ENCODE measurements around the gene SFXN3. TPM values are rescaled to one million over a fixed set of nuclear protein-coding genes. Genes with fewer than 3 reads are reported as not detected.

Gene SFXN3
- total RNA-seq, 4 donors from 2014 or later = 35.8 to 56.8 (median 43.3) TPM

DNA sequence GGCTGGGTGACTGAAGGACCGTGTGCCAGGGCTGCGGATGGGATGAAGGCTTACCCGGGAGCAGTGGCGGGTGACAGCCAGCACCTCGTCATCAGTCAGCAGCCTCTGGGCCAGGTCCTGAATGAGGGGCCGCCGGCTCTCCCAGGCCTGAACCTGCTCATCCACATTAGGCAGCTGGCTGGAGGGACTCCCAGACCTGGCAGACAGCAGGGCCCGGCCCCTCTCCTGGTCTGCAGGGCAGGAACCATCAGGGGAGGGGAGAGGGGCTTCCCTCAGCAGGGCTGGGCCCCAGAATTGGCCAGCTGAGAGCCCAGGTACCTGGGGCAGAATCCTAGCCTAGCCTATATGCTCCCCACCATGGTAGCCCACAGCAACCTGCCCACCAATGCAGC lies 15.5 kb upstream of the SFXN3 start:
- TF ChIP-seq, protein P1, sequence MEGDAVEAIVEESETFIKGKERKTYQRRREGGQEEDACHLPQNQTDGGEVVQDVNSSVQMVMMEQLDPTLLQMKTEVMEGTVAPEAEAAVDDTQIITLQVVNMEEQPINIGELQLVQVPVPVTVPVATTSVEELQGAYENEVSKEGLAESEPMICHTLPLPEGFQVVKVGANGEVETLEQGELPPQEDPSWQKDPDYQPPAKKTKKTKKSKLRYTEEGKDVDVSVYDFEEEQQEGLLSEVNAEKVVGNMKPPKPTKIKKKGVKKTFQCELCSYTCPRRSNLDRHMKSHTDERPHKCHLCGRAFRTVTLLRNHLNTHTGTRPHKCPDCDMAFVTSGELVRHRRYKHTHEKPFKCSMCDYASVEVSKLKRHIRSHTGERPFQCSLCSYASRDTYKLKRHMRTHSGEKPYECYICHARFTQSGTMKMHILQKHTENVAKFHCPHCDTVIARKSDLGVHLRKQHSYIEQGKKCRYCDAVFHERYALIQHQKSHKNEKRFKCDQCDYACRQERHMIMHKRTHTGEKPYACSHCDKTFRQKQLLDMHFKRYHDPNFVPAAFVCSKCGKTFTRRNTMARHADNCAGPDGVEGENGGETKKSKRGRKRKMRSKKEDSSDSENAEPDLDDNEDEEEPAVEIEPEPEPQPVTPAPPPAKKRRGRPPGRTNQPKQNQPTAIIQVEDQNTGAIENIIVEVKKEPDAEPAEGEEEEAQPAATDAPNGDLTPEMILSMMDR (IDR thresholded peaks at IDR 0.05) = no peak
- no peak for TF ChIP-seq POLR2A (IDR thresholded peaks at IDR 0.05)
- WGBS, 2 donors = 80 to 83% methylated on average over 5 to 8 of the region's 8 CpGs
- Histone ChIP-seq H3K9me3 (no peaks in the 10 kb centered on the region), H3K27ac (no peak overlapping the region), H3K4me1 (peaks cover 7 to 17% of the 10 kb centered on the region in 2 donors), H3K36me3 (no peaks in the 10 kb centered on the region), H3K4me3 (replicated peaks in 1 of 3) (no peak overlapping the region), H3K27me3 (peaks cover 7% of the 10 kb centered on the region)
- intact Hi-C loops (cut with DNase I) = no loop called here
- DNase-seq = no peak

DNA sequence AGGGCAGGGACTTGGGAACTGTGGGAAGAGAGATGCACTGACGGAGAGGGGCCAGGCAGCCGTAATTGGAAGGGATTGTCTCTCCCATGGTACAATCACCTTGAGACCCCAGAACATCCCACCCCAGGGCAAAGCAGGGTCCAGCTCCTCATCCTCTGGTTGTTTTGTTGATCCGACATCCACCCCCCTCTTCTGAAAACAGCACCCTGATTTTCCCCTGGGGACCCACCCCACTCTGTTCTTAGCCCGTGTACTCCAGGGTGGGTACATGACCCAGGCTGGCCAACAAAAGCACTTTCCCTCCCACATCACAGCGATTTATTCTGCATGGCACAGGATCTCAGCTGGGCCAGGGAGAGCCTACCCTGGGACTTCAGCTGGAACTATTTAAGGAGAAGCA lies 14.2 kb upstream of the SFXN3 start:
- no peaks in the 10 kb centered on the region for H3K9me3 ChIP-seq
- intact Hi-C loops (cut with DNase I) = no loop called here
- WGBS, 2 donors = 67 to 68% methylated on average over 5 of the region's 5 CpGs
- peaks cover 7 to 17% of the 10 kb centered on the region in 2 donors for H3K4me1 ChIP-seq
- DNase-seq = no peak
- H3K4me3 ChIP-seq (replicated peaks in 1 of 3) = no peak overlapping the region
- no peak overlapping the region for H3K27ac ChIP-seq
- H3K27me3 ChIP-seq = peaks cover 7% of the 10 kb centered on the region
- H3K36me3 ChIP-seq = no peaks in the 10 kb centered on the region
- TF ChIP-seq POLR2A (IDR thresholded peaks at IDR 0.05) = no peak
- TF ChIP-seq, protein P1 (IDR thresholded peaks at IDR 0.05) = no peak

DNA sequence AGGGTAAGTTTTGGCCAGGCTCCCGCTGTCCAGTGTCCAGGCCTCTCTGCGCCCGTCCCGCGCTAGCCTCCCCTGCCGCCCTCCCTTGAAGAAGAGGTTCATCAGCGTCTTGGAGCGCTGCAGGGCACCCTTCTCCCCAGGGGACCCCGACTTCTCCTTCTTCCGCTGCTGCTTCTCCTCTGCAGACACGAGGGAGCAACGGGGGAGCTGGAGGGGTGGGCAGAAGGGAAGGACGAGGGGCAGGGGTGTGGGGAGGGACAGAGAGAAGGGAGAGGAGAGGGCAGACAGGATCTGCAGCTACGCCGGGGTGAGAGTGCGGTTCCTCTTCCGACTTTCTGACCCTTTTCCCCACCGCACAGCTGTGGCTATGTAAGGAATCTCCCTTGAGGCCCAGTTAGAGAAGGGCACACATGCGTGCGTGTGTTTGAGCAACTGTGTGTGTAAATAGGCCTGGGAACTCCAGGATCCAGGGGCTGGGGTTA lies 12.9 kb upstream of the SFXN3 start:
- H3K4me3 ChIP-seq (replicated peaks in 1 of 3) = no peak overlapping the region
- no peak overlapping the region for H3K27ac ChIP-seq
- DNase-seq = no peak
- WGBS, 2 donors = 44 to 47% methylated on average over 19 to 20 of the region's 20 CpGs
- H3K36me3 ChIP-seq = no peaks in the 10 kb centered on the region
- intact Hi-C loops (cut with DNase I) = no loop called here
- TF ChIP-seq, protein P1 (IDR thresholded peaks at IDR 0.05) = no peak
- no peak for TF ChIP-seq POLR2A (IDR thresholded peaks at IDR 0.05)
- H3K27me3 ChIP-seq = peaks cover 7% of the 10 kb centered on the region
- no peaks in the 10 kb centered on the region for H3K9me3 ChIP-seq
- H3K4me1 ChIP-seq = peaks cover 2 to 9% of the 10 kb centered on the region in 2 donors

DNA sequence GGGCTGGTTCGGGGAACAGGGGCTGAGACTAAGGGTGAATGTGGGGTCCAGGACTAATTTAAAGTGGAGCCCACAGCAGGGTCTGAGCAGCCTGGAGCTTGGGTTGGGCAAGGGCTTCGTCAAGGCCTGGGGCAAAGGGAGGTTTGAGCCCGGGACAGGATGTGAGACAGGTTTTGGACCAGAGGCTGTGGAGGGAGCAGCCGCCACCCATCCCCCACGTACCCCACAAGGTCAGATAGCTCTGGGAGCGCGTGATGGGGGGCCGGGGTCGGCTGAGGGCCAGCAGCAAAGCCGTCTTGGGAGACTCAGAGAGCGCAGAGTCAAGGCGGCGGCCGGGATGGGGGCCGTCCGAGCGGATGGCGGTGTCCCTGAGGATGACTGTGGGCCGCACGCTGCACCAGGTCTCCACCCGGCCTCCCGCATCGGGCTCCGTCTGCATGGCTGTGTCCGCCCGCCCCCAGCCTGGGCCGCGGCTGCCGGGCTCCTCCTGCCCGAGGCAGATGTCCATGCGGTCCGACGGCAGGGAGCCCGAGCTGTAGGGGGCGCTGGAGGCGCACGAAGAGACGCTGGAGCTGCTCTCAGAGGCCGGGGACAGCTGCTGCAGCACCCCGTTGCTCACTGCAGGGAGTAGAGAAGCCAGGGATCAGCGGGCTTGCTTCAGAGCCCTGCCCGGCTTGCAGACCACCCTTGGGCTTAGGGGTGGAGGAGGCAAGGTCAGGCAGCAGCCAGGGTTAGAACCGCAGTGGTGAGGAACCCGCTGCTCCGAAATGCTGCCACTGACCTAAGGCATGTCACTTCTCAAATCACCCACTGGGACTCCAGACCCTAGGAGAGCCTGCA lies 12.2 kb upstream of the SFXN3 start:
- Histone ChIP-seq H3K4me1 (peaks cover 0 to 7% of the 10 kb centered on the region in 2 donors), H3K4me3 (replicated peaks in 1 of 3) (no peak overlapping the region), H3K27me3 (peaks cover 7% of the 10 kb centered on the region), H3K27ac (no peak overlapping the region), H3K36me3 (no peaks in the 10 kb centered on the region), H3K9me3 (no peaks in the 10 kb centered on the region)
- peak; percentile 73 to 75 for DNase-seq
- 28 to 35% methylated on average over 7 to 23 of the region's 45 CpGs for WGBS, 2 donors
- TF ChIP-seq POLR2A (IDR thresholded peaks at IDR 0.05) = no peak
- TF ChIP-seq, protein P1 (IDR thresholded peaks at IDR 0.05) = peak in 5 of 6 experiments; percentile 14 to 71 (median 53)
- intact Hi-C loops (cut with DNase I) = no loop called here

DNA sequence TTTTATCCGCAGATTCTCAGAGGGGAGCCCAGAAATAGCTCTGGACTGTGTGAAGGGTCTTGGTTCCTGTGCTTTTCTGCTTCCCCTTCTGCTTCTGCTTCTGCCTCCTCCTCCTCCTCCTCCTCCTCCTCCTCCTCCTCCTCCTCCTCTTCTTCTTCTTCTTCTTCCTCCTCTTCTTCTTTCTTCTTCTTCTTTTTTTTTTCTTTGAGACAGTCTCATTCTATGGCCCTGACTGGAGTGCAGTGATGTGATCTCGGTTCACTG lies 11.7 kb upstream of the SFXN3 start:
- Histone ChIP-seq H3K4me3 (replicated peaks in 1 of 3) (no peak overlapping the region), H3K36me3 (no peaks in the 10 kb centered on the region), H3K27me3 (peaks cover 7% of the 10 kb centered on the region), H3K9me3 (no peaks in the 10 kb centered on the region), H3K27ac (no peak overlapping the region), H3K4me1 (peaks cover 0 to 7% of the 10 kb centered on the region in 2 donors)
- no peak for DNase-seq
- WGBS, 2 donors = 35 to 39% methylated on average over 2 of the region's 2 CpGs
- no peak for TF ChIP-seq POLR2A (IDR thresholded peaks at IDR 0.05)
- TF ChIP-seq, protein P1 (IDR thresholded peaks at IDR 0.05) = no peak
- intact Hi-C loops (cut with DNase I) = no loop called here
